Measurements from ENCODE around the gene B9D1.

B9D1 gene

GRCh38 chr17:19388791-19389785 lies 26.6 kb upstream of the B9D1 start:
- no peaks in the 10 kb centered on the region for H3K27me3 ChIP-seq
- H3K36me3 ChIP-seq: 0 out of 2 replicates have a peak, but pooled peaks cover 5% of the 10 kb centered on the region
- H3K9ac ChIP-seq: no peak overlapping the region
- no peak overlapping the region for H3K4me3 ChIP-seq
- H3K4me1 ChIP-seq: peaks cover 35% of the 10 kb centered on the region
- no peaks in the 10 kb centered on the region for H3K9me3 ChIP-seq
- H3K4me2 ChIP-seq: no peak overlapping the region
- H3K27ac ChIP-seq: no peak overlapping the region
- H4K20me1 ChIP-seq: peaks cover 11% of the 10 kb centered on the region; the same call in 1 of the 2 replicates
- TF ChIP-seq Cebpa-rat (IDR thresholded peaks at IDR 0.05): no peak

GRCh38 chr17:19387921-19388521 lies 25.5 kb upstream of the B9D1 start:
- no peaks in the 10 kb centered on the region for H3K27me3 ChIP-seq

GRCh38 chr17:19386974-19387920 lies 24.7 kb upstream of the B9D1 start, which contains the start of gene MFAP4:
Gene MFAP4, minus strand, starts transcription at chr17:19387190. Its CDS starts 35 bp downstream, at chr17:19387155.
- Histone ChIP-seq H3K9ac (peak within 1 kb of the TSS; percentile 58; the same call in 1 of the 2 replicates), H3K27me3 (no peaks in the 10 kb centered on the region), H3K4me2 (peak within 1 kb of the TSS; percentile 54), H3K27ac (peak within 1 kb of the TSS; percentile 63; the same call in 1 of the 2 replicates), H3K36me3 (peaks cover 24% of the 10 kb centered on the region), H3K4me1 (peaks cover 38% of the 10 kb centered on the region), H4K20me1 (peaks cover 17% of the 10 kb centered on the region; the same call in 1 of the 2 replicates), H3K9me3 (no peaks in the 10 kb centered on the region), H3K4me3 (no peak within 1 kb of the TSS)
- no peak for TF ChIP-seq Cebpa-rat (IDR thresholded peaks at IDR 0.05)

More at GRCh38 chr17:19387921-19388521, 25.5 kb upstream of the B9D1 start:
- Histone ChIP-seq H4K20me1 (peaks cover 17% of the 10 kb centered on the region; the same call in 1 of the 2 replicates), H3K4me1 (peaks cover 38% of the 10 kb centered on the region), H3K27ac (peak overlapping the region; percentile 63; the same call in 1 of the 2 replicates), H3K4me3 (no peak overlapping the region), H3K9me3 (no peaks in the 10 kb centered on the region), H3K9ac (no peak overlapping the region), H3K4me2 (peak overlapping the region; percentile 54; the same call in 1 of the 2 replicates), H3K36me3 (peaks cover 16% of the 10 kb centered on the region)
- no peak for TF ChIP-seq Cebpa-rat (IDR thresholded peaks at IDR 0.05)

DNA sequence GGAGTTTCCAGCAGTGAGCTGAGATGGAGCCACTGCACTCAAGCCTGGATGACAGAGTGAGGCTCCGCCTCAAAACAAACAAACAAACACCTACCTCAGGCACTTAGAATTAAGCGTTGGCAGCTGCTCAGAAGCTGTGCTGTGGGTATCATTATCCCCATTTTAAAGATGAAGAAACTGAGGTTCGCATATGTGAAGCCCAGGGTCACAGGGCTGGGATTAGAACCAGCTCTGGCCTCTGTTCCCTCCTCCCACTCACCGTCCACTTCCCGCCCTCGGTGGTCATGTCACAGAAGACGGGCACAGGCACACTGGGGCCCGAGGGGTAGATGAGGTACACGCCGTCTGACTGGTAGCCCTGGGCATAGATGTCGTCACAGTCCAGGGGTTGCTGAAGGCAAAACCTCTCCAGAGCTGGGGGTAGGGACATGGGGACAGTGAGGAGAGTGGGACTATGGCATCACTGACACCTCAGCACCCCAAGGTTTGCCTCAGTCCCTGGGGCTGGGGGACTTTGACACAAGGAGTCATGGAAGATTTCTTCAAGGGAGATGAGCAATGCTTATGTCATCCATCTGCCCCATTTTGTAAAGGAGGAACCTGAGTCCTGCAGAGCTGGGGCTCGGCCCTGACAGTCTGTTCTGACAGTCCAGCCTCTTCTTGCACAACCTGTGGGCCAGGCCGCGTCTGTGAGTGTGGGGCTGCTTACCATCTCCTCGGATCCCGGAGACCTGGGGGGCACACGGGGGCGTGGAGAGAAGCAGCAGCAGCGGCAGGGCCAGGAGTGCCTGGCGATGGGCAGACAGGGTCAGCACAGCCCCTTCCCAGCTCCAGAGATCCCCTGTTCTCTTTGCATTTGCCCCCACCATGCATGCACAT lies 23.8 kb upstream of the B9D1 start:
- peaks cover 17% of the 10 kb centered on the region; the same call in 1 of the 2 replicates for H4K20me1 ChIP-seq
- no peak overlapping the region for H3K9ac ChIP-seq
- peaks cover 33% of the 10 kb centered on the region for H3K36me3 ChIP-seq
- no peak overlapping the region for H3K4me3 ChIP-seq
- peaks cover 38% of the 10 kb centered on the region for H3K4me1 ChIP-seq
- H3K27me3 ChIP-seq: no peaks in the 10 kb centered on the region
- no peaks in the 10 kb centered on the region for H3K9me3 ChIP-seq
- TF ChIP-seq Cebpa-rat (IDR thresholded peaks at IDR 0.05): no peak
- H3K4me2 ChIP-seq: peak overlapping the region; percentile 32; the same call in 1 of the 2 replicates
- no peak overlapping the region for H3K27ac ChIP-seq

DNA sequence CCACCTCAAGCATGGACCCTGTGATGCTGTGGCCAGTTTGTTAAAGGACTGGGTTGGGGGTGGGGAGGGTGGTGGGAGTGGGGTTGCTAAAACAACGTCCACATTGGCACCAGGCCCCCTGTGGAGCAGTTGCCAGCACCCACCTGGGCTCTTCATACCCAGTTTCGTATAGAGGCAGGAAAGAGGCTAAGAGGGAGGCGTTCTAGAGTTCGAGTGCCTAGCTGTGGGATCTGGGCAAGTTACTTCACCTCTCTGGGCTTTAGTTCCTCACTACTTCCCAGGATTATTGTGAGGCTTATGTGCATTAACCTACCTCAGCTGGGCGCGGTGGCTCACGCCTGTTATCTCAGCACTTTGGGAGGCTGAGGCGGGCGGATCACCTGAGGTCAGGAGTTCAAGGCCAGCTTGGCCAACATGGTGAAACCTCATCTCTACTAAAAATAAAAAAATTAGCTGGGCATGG lies 23.0 kb upstream of the B9D1 start:
- no peak for TF ChIP-seq Cebpa-rat (IDR thresholded peaks at IDR 0.05)
- Histone ChIP-seq H3K4me1 (peaks cover 38% of the 10 kb centered on the region), H3K9ac (no peak overlapping the region), H3K36me3 (peaks cover 40% of the 10 kb centered on the region), H3K27me3 (no peaks in the 10 kb centered on the region), H3K9me3 (no peaks in the 10 kb centered on the region), H3K4me3 (no peak overlapping the region), H4K20me1 (peaks cover 17% of the 10 kb centered on the region; the same call in 1 of the 2 replicates), H3K27ac (no peak overlapping the region), H3K4me2 (peak overlapping the region; percentile 50; the same call in 1 of the 2 replicates)

GRCh38 chr17:19384723-19385391 lies 22.3 kb upstream of the B9D1 start:
- peak overlapping the region; percentile 50 for H3K4me2 ChIP-seq
- H3K36me3 ChIP-seq: peaks cover 47% of the 10 kb centered on the region

DNA sequence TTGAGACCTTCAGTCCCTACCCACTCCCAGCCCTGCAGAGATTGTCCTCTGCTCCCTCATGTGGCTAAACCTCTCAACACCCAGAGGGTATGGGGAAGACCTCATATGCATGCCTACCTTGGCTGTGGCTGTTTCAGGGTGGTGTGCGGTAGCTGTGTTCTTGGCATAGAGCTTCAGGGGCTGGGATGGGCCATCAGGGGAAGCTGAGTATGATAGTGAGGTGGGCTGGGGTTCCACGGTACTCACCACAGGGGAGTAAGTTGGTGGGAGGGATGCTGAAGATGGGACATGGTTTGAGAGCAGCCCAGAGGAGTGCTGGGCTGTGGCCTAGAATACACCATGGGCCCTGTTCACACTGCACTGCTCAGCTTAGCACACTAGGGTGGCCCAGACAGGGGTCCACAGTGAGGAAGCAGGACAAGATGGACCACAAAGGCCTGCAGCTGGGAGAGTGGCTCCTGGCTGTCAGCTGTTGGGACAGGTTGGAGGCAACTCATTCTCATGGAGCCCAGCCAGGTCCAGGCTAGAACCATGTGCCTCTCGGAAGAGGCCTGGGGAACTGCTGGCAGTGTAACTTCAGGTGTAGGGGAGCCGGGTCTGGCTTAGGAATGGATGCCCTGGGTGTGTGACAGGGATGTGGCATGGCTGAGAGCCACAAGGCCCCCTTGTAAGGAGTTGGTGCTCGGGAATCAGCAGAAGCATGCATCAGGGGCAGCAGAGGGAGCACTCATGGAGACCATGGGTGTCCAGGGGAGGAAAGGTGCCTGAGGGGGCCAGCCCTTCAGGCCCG lies 21.4 kb upstream of the B9D1 start:
- H3K27me3 ChIP-seq: no peaks in the 10 kb centered on the region
- H3K9me3 ChIP-seq: no peaks in the 10 kb centered on the region
- no peak overlapping the region for H3K4me3 ChIP-seq
- peaks cover 56% of the 10 kb centered on the region for H3K36me3 ChIP-seq
- peaks cover 48% of the 10 kb centered on the region for H3K4me1 ChIP-seq
- TF ChIP-seq Cebpa-rat (IDR thresholded peaks at IDR 0.05): no peak
- H3K9ac ChIP-seq: no peak overlapping the region
- H3K4me2 ChIP-seq: peak overlapping the region; percentile 50
- H4K20me1 ChIP-seq: peaks cover 27% of the 10 kb centered on the region; the same call in 1 of the 2 replicates
- peak overlapping the region; percentile 60 for H3K27ac ChIP-seq

More at GRCh38 chr17:19384723-19385391, 22.3 kb upstream of the B9D1 start:
- Histone ChIP-seq H3K27ac (peak overlapping the region; percentile 60), H3K9me3 (no peaks in the 10 kb centered on the region), H4K20me1 (peaks cover 17% of the 10 kb centered on the region; the same call in 1 of the 2 replicates), H3K9ac (no peak overlapping the region), H3K27me3 (no peaks in the 10 kb centered on the region), H3K4me3 (no peak overlapping the region), H3K4me1 (peaks cover 38% of the 10 kb centered on the region)
- TF ChIP-seq Cebpa-rat (IDR thresholded peaks at IDR 0.05): no peak

All from BLaER1 (cell line).